ENCODE measurements around the gene ATP5F1D.
A peak's percentile ranks its signal among the peaks of the same experiment; 100 is the strongest.

The ATP5F1D gene

DNA sequence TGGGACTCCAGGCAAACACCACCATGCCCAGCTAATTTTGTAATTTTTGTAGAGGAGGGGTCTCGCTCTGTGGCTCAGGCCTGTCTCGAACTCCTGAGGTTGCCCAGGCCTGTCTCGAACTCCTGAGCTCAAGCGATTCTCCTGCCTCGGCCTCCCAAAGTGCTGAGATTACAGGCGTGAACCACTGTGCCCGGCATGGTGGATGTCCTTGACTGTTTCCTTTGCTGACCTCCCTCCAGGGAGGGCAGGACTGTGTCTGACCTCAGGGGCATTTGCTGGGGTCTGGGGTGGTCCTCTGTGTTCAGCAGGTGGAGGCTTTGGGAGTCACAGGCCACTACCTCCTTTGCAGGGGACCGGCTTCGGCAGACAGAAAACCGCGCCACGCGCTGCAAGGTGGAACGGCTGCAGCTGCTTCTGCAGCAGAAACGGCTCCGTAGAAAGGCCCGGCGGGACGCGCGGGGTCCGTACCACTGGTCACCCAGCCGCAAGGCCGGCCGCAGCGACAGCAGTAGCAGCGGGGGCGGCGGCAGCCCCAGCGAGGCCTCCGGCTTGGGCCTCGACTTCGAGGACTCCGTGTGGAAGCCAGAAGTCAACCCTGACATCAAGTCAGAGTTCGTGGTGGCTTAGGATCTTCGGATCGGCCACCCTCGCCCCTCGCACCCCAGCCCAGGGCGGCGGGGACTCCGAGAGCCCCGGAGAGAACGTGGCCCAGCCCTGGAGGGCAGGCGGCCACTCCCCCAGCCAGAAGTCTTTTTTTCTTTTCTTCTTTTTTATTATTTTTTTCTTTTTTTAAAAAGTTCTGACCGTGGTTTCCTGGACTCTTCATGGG, 15.3 kb downstream of the ATP5F1D start:
- DNase-seq (ENCODE audit: extremely low read depth in 1 of 2, low read depth in 1 of 2) = no peak

DNA sequence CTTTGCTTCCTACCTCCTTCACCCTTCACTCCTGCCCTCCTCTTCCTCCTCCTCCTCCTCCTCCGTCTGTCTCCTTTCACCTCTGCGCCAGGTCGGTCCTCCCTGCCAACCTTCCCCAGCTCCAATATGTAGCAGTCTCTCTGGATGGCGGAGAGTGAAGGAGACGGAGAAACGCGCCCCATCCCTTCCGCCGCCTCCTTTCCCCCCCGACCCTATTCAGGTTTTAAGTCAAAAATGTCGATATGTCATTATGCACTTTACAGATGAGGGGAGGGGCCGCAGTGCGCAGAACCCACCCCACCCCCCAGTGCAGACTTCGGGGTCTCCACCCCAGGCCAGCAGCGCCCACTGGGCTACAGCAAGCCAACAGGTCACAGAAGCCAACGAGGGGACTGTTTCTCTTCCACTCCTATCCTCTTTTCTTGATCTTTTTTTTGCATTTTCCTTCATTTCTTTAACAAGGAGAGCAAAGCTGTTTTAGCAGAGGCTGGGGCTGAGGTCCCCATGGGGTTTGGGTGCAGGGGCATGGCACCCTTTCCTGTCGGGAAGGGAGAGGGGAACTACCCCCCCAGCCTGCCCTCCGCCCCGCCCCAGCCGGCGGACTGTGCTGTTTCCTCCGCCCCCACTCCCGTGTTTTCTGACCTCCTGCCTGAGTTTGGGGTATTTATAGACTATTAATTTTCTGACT, 16.1 kb downstream of the ATP5F1D start:
- no peak for DNase-seq (ENCODE audit: extremely low read depth in 1 of 2, low read depth in 1 of 2)

DNA sequence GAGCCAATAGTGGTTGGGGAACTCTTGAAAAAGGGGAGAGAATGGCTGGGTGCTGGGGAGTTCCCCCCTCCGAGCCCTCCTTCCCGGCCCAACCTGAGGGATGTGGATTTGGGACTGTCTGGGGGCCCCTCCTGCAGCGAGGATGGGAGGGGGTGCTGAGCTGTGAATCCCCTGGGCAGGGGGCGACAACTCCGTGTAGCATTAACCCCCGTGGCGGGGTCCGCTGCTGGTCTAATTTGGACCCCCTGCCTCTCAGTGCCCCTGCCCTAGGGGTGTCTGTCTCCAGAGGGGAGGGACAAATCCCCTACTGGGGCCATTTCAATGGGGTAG, 16.6 kb downstream of the ATP5F1D start:
- no peak for DNase-seq (ENCODE audit: extremely low read depth in 1 of 2, low read depth in 1 of 2)

DNA sequence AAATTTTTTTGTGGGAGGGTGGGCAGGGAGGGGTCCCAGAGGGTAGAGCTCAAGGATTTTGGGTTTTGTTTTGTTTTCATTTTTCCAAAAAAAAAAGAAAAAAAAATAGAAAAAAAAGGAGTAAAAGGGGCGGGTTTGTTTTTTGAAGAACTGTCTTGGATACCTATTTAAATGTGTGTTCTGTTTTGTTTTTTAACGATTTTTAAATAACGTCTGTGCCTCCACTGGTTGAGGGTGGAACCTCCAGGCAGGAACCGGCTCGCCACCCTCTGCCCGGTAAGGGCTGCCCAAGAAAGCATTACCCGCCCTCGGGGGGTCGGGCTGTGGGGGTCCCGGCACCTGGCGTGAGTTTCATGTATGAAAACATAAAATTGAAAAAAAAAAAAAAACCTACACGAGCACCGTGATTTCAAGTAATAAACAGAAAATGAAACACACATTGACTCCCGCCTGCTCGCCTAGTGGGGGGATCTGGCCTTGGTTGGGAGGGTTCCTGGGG, 17.2 kb downstream of the ATP5F1D start:
- no peak for DNase-seq (ENCODE audit: extremely low read depth in 1 of 2, low read depth in 1 of 2)

DNA sequence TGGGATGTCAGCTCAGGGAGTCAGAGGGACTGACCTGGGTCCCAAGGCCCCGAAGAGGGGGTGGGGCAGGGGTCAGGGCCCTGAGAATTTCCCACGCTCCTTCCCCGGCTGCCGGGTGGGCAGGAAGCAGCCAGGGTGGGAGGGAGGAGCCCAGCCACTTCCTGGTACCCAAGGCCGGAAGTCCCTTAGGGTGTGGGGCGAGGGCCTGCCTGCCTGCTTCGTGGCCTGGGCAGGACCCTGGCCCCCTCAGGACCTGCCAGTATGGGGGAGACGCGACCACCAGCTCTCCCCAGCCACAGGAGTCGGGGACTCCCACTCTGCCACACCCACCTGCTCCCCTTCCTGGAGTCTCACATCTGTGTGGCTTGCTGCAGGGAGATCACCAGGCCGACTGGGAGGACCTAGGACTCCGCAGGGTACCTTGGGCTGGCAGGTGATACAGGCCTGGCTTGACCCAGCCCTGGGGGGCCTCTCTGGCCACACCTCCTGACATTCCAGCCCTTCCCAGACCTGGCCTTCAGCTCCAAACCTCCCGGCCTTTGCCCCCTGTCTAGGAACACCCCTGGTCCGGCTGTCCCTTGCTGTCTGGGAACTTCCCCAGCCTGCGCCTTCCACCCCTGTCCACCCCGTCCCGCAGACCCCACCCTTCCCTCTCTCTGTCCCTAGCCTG, 17.8 kb downstream of the ATP5F1D start:
- DNase-seq (ENCODE audit: extremely low read depth in 1 of 2, low read depth in 1 of 2) = peak; percentile 66 to 71

DNA sequence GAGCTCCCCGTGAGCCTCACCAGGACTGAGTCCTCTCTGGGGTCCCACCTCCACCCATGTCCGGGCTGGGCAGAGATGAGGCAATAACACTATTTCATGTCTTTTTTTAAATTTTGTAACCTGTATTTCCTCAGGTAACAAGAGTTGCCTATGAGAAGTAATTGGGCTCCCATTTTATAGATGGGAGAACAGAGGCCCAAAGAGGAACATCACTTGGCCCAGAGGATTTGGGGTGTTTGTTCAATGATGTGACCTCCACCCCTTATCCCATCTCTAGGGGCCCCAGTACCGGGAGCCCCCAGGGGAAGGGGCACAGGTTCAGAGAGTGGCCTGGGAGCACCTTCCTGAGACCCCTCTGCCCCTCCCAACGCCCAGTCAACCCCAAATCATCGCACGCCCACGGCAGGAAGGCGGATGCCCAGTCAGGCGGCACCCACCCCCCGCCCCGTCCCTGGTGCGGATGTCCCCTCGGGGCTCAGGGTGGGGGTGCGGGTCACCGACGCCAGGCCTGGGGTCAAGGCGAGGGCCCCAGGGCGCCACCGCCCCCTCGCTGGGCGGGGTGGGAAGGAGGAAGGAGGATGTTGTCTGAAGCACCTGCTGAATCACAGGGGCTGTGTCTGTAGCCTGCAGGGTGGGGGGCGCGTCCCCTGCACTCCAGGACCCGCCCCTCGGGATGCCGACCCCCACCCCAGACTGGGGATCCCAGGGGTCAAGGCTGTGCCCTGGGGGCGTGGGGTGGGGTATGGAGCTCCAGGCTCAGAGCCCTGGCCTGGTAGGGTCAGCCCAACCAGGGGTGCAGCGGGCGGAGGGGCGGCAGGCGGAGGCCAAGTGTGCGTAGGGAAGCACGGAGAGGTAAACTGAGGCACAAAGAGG, 18.6 kb downstream of the ATP5F1D start:
- no peak for DNase-seq (ENCODE audit: extremely low read depth in 1 of 2, low read depth in 1 of 2)

DNA sequence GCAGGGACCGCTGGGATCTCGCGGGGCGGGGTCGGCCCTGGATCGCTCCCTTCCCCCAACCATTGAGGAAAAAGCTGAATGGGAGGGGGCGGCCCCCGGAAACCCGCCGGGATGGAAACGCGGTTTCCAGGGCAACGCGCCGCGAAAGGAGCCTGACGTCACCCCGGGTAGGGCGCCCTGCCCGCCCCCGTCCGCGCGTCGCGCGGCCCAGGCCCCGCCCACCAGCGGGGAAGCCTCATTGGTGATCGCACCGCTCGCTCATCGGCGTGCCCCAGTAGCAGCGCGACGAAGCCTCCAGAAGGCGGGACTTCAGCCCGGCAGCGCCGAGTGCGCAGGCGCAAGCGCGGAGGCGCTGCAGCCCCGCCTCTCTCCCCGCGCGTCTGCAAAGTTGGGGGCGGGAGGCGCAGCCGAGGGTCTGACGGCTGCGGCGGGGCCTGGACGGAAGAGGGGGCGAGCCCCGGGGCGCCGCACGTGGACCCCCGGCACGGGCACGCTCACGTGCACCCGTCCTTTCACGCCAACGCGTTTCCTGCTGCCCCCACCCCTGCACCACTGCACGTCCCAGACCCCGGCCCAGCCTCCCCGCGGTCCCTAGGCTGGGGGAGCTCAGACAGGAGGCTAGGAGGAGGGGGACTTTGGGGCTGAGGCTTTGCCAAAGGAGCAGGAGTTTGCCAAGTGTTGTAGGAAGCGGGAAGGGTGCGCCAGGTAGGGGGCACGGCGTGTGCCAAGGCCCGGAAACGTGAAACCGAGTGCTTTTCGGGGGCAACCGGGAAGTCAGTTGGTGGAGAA, 19.4 kb downstream of the ATP5F1D start:
- DNase-seq (ENCODE audit: extremely low read depth in 1 of 2, low read depth in 1 of 2) = peak; percentile 92 to 96

DNA sequence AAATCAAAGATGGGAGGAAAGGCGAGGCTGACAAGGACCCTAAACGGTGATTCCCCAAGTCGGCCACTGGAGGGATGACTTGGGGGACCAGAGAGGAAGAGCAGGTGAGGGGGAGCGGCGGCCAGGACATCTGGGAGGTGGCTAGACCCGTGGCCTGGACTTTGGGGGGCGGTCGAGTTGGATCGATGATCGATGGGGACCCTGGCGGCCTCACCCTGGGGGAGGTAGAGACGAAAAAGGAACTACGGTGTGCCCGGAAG, 19.9 kb downstream of the ATP5F1D start:
- no peak for DNase-seq (ENCODE audit: extremely low read depth in 1 of 2, low read depth in 1 of 2)

DNA sequence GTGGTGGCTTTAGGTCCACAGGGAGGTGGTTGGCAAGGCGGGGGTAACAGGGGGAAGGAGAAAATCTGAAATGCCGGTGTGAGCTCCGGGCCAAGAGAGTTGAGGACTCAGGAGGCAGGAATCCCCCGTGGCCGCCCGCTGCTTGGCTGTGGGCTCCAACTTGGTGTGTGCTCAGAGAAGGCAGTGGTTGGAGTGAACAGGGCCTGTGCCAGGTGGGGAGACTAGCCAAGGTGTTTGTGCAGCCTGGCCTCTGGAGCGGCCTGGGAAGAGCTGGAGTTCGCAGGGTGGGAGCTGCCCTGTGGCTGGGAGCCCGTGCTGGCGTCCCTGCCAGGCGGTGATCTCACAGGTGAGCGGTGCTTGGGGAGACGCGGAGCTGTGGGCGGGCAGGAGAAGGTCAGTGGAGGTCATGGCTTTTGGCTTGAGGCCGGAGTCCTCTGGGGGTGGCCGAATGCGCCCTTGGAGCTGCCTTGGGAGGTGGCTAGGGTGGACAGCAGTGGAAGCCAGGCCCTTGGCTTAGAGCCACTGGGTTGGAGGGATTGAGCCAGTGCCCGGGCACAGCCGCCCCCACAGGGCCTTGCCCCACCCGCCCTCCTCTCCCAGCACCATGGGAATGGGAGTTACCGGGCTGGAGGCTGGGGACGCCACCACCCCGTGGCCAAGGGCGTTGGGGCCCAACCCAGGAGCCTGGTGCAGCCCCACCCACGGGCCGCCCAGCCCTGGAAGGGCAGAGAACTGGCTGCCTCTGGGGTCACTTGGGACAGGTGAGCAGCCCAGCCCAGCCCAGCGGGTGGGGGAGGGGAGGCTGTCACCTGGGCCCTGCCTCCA, 20.5 kb downstream of the ATP5F1D start:
- no peak for DNase-seq (ENCODE audit: extremely low read depth in 1 of 2, low read depth in 1 of 2)

DNA sequence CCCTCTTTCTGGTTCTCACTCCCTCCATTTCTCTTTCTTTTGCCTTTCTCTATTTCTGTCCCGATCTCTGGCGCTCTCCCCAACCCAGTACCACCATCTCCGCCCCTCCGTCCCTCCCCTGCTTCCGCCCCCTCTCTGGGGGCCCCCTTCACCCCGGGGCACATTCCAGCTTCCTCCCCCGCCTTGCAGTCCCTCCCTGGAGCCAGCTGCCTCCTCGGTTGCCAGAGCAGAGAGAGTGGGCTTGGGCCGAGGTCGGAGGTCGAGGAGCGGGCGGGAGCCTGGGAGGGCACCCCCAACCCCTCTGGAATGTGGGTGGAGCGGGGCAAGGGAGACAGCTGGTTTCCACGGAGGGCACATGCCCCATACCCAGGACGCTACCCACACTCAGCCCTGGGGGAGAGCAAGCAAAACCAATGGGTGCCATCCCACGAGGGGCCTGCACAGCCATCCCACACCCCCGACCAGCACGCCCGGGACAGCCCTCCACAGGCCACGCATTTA, 21.1 kb downstream of the ATP5F1D start:
- no peak for DNase-seq (ENCODE audit: extremely low read depth in 1 of 2, low read depth in 1 of 2)

DNA sequence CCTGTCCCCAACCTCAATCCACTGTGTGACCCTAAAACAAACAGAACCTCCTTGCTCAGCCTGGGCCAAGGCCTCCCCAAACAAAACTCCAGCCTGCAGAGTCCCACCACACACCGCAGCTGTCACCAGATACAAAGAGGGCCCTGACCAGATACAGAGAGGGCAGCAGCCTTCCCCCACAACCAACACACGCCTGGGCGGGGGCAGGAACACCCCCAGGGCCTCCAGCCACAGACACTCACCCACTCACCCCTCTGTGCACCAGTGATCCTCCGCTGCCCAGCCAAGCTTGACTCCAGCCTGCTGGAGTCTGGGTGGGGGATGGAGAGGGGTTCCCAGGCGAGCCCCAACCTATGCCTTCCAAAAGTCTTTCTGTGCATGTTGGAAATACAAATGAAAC, 21.6 kb downstream of the ATP5F1D start:
- DNase-seq (ENCODE audit: extremely low read depth in 1 of 2, low read depth in 1 of 2) = no peak

DNA sequence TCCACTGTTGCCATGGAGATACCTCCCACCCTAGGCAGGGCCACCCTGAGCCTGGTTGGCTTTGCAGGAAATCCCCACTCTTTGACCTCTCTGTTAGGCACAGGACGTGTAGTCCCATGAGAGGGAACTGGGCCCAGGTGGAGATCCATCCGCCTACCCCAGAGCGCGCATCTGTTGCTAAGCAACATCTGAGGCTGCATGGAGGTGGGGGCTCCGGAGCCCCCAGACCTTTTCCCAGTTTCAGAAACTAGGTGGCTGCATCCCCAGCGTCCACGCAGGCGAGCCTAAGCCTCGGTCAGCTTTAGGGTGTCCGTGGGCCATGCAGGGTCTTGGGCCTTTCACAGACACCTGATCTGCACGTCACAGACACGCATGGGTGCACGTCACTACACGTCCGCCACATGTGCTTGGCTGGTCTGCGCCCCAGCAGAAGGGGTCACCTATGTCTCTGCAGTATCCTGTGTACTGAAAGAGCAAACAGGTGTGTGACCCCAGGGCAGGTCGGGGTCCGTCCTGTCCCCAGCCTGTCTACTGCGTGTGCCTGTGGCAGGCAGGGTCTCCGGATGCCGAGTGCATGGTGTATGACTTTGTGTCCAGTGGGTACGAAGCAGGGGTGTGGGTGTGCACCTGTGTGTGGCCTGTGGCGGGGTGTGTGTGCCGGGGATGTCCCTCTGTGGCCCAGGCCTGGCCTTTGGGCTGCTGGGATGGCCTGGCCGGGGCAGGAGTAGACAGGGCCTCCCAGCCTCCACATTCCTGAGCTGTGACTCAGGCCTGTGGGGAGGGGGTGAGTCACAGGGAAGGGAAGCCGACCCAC, 23.5 kb downstream of the ATP5F1D start:
- DNase-seq (ENCODE audit: extremely low read depth in 1 of 2, low read depth in 1 of 2) = no peak

DNA sequence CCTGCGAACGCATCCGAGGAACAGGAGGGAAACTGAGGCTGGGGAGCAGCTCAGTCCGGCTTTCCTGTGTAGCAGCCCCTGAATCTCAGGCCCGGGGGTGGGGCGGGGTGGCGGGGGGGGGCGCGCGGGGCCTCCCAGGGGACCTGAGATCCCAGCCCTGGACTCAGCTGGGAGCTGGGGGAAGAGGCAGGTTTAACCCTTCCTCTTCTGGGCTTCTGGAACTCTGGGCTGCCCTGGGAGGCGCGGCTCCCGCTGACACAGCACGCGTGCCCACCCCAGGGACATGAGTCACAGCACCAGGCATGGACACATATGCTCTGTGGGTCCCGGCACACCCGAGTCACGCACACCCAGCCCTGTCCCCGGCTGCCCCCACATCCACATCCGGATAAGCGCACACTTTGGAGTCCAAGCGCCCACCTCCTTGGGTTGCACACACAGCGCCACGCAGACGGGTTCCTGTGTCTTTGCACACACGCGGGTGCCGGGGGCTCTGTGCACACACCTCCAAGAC, 24.1 kb downstream of the ATP5F1D start:
- no peak for DNase-seq (ENCODE audit: extremely low read depth in 1 of 2, low read depth in 1 of 2)

DNA sequence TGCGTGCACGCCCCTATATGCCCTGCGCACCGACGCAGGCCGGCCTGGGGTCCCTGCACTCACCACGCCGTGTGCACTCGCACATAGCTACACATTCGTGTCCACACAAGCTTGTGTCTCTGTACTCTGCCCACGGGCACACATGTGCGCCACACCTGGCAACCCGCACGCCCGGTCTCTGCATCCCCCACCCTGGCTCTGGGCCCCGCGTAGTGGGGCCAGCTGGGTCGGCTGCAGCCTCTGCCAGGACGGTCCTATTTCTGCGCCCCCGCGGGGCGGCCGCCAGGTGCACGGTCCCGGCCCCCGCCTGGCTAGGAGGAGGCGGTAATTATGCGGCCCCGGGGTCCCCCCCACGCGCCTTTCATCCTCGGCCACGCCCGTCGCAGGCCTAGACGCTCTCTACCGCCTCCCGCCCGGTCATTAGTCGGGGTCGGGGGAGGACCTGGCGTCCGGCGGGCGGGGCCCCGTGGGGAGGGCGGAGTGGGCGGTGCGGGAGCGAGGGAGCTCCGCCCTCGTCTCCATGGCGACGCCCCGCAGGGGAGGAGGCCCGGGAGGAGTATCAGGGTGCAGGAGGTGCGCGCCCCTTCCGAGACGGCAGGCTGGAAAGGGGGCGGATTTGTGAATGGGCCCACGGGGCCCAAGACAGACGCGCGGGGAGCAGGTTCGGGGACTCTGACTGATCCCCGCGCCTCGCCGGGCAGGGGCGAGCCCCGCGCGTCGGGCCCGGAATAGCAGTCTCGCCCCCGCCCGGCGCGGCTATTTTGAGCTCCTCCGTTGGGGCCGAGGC, 24.8 kb downstream of the ATP5F1D start:
- peak; percentile 77 to 86 for DNase-seq (ENCODE audit: extremely low read depth in 1 of 2, low read depth in 1 of 2)

DNA sequence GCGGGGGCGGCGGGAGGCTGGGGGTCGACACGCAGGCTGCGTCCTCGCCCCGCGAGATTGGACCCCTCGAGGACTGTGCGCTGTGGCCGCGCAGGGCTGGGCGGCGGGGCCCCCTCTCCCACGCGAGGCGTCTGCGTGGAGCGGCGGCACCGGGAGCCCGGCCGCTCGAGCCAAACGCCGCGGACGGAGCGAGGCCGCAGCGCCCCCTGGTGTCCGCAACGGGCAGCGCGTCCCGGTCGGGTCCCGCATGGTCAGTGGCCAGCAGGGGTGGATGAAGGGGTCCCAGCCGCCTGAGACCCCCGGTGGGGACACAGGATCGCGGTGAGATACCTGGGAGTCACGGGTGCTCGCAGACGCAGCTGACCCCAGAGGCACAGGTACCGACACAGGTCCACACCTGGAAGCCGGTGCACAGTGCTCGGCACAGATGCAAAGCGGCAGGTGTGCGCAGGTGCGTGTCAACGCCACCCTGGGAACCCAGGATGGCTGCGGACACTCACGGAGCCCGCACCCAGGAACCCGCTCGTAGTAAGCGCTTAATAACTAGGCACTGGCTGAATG, 25.4 kb downstream of the ATP5F1D start:
- no peak for DNase-seq (ENCODE audit: extremely low read depth in 1 of 2, low read depth in 1 of 2)

DNA sequence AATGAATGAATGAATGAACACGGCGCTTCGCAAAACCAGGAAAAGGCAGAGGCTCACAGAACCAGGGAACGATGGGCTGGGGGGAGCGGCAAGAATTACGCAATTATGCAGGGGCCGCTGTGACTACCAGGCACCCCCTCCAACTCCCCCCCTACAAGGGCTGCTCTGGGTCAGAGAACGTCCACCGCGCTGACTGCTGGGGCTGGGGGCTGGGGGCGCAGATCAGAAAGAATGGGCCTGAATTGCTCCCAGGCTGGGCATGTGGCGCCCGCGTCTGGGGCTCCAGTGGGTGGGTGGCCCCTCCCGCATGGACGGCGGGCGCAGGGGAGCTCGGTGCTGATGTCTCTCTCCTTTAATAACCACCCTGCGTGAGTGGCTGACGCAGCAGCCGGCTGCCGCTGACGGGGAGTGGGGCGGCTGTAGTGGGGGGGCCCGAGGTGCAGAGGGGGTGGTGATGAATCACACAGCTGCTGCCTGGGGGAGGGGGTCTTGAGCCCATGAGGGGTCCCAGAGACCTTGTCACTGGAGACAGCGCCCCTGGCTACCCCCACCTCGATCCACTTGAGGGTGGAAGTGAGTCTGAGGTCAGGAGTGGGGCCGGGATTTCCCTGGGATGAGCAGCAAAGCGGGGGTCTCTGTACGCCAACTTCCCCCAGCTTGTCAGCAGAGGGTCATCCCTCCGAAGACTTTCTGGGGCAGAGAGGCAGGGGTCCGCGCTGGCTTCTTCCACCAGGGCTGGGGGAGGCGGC, 26.1 kb downstream of the ATP5F1D start:
- DNase-seq (ENCODE audit: extremely low read depth in 1 of 2, low read depth in 1 of 2) = no peak

All from stimulated activated CD8-positive, alpha-beta memory T cell treated with anti-CD3 and anti-CD28 coated beads, Interleukin-7, amount 100 ng/mL, for 48 hours (primary cell).